DOHH2 (cell line): ENCODE data around the gene DOCK4.

ENCODE experiments used
- EZH2phosphoT487 ChIP-seq: fragments of 200-600 bp; sonication (generic); IDR thresholded peaks from 2 replicates; pipeline ENCODE4 v1.6.1; 2017; ENCODE audit warnings: borderline replicate concordance, mild to moderate bottlenecking, antibody characterized with exemption, low read length, moderate library complexity, mixed read lengths
- TF ChIP-seq, protein P1 (sequence below): fragments of 200-600 bp; sonication (generic); IDR thresholded peaks from one replicate; pipeline ENCODE4 v1.5.1; 2014; ENCODE audit warnings: antibody characterized with exemption, mild to moderate bottlenecking, low read depth, low read length; ENCODE audit not compliant: poor library complexity, severe bottlenecking

DNA sequence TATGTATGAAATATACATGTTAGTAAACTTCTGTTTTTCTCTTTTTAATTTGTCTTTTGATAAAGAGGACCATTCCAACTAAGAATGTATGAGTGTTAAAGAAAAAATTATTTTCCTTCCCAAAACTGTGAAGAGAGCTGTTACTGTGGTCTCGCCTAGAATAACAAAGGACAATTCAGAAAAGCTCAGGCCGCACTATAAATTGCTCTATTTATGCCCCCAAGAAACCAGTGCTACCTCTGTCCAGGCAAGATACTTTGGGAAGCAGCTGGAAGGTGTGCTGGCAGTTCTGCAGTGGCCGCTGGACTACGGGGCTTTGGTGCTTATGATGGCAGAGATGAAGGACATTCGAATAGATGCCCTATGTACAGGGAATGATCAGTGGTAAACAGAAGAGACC lies 252.1 kb downstream of the DOCK4 start:
- TF ChIP-seq, protein P1, sequence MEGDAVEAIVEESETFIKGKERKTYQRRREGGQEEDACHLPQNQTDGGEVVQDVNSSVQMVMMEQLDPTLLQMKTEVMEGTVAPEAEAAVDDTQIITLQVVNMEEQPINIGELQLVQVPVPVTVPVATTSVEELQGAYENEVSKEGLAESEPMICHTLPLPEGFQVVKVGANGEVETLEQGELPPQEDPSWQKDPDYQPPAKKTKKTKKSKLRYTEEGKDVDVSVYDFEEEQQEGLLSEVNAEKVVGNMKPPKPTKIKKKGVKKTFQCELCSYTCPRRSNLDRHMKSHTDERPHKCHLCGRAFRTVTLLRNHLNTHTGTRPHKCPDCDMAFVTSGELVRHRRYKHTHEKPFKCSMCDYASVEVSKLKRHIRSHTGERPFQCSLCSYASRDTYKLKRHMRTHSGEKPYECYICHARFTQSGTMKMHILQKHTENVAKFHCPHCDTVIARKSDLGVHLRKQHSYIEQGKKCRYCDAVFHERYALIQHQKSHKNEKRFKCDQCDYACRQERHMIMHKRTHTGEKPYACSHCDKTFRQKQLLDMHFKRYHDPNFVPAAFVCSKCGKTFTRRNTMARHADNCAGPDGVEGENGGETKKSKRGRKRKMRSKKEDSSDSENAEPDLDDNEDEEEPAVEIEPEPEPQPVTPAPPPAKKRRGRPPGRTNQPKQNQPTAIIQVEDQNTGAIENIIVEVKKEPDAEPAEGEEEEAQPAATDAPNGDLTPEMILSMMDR, result no peak
- no peak for TF ChIP-seq EZH2phosphoT487
